Natural killer cell (primary cell): ENCODE results near the gene OLFML2B. TPM values are rescaled to one million over a fixed set of nuclear protein-coding genes. Genes with fewer than 3 reads are reported as not detected.

Experiments used
- ATAC-seq, 3 donors: fragments of 150-1000 bp in 2 of 3; fragments of 200-7000 bp in 1 of 3; cut with Tn5 transposase; 1 replicate in 1 of 3; 2 replicates in 2 of 3; pipeline ENCODE4 v1.10.0; 2021; ENCODE audit warnings: mild to moderate bottlenecking in 2 of 3, moderate library complexity in 2 of 3
- DNase-seq, 2 donors: peaks; one replicate each; pipeline versions ENCODE4 v3.0.0 to v3.0.0-alpha.2; 2013 to 2021; ENCODE audit warnings: mixed read lengths in 1 of 2
- H3K27ac ChIP-seq: one replicate; pipeline ENCODE4 v1.5.1; 2013; ENCODE audit warnings: mild to moderate bottlenecking, low read length
- H3K27me3 ChIP-seq: one replicate; pipeline ENCODE4 v1.6.1; 2013; ENCODE audit warnings: low read length; ENCODE audit not compliant: control insufficient read depth, insufficient read depth
- H3K36me3 ChIP-seq: one replicate; pipeline ENCODE4 v1.6.1; 2013; ENCODE audit warnings: low read length; ENCODE audit not compliant: control insufficient read depth, insufficient read depth
- H3K4me1 ChIP-seq: one replicate; pipeline ENCODE4 v1.6.1; 2013; ENCODE audit warnings: low read length; ENCODE audit not compliant: control insufficient read depth, insufficient read depth
- H3K4me3 ChIP-seq: one replicate; pipeline ENCODE4 v1.5.1; 2013; ENCODE audit warnings: low read length
- H3K9me3 ChIP-seq: one replicate; pipeline ENCODE4 v1.6.1; 2013; ENCODE audit warnings: low read length; ENCODE audit not compliant: control insufficient read depth, insufficient read depth
- H3K27ac Mint-ChIP-seq, 2 donors: one replicate each; pipeline ENCODE4 v1.8.0; 2022; ENCODE audit warnings: mild to moderate bottlenecking in 2 of 2, mixed read lengths in 2 of 2, moderate library complexity in 1 of 2
- H3K27me3 Mint-ChIP-seq, 2 donors: one replicate each; pipeline ENCODE4 v1.8.0; 2022; ENCODE audit warnings: low read depth in 2 of 2, mixed read lengths in 2 of 2
- H3K36me3 Mint-ChIP-seq: one replicate; pipeline ENCODE4 v1.8.0; 2022; ENCODE audit warnings: mixed read lengths
- H3K4me1 Mint-ChIP-seq, 2 donors: one replicate each; pipeline ENCODE4 v1.8.0; 2022; ENCODE audit warnings: mixed read lengths in 2 of 2
- H3K4me3 Mint-ChIP-seq: one replicate; pipeline ENCODE4 v1.8.0; 2022; ENCODE audit warnings: mild to moderate bottlenecking, moderate library complexity, mixed read lengths
- H3K9me3 Mint-ChIP-seq, 2 donors: one replicate each; pipeline ENCODE4 v1.8.0; 2022; ENCODE audit warnings: mixed read lengths in 2 of 2
- CTCF ChIP-seq: fragments of 200-600 bp; IDR thresholded peaks from one replicate; pipeline ENCODE4 v1.8.0; 2022; ENCODE audit warnings: antibody characterized with exemption
- WGBS: methylation state at CpG from one replicate; pipeline ENCODE4 v1.1.7; 2013; ENCODE audit warnings: missing lambda C conversion rate; ENCODE audit not compliant: insufficient coverage; 5-methylcytosine and 5-hydroxymethylcytosine counted together
- intact Hi-C: fragments of 100-400 bp; cut with micrococcal nuclease; formaldehyde crosslinking; loops from one replicate; pipeline ENCODE4 v1.14.2; 2022
- total RNA-seq, 4 donors: library from RNA; stranded (reverse); fragments of 120-200 nt in 1 of 4; gene quantifications; one replicate each; pipeline versions ENCODE4 v1.2.3 to v1.2.4, GENCODE V29; 2013 to 2022

OLFML2B gene
- total RNA-seq, 3 donors from 2014 or later (not counting 1 experiment from before 2014, with no cell fraction given), result 0.33 TPM; not detected in 2

- no peak for DNase-seq
- no peaks in the 10 kb centered on the region for H3K27me3 ChIP-seq
- Mint-ChIP-seq H3K9me3 (no peaks in the 10 kb centered on the region), H3K36me3 (no peaks in the 10 kb centered on the region), H3K4me1 (peaks cover 12 to 22% of the 10 kb centered on the region in 2 donors), H3K27me3 (no peaks in the 10 kb centered on the region), H3K4me3 (no peak overlapping the region), H3K27ac (no peak overlapping the region)
- H3K4me1 ChIP-seq, result no peaks in the 10 kb centered on the region
- no peak overlapping the region for H3K4me3 ChIP-seq
- H3K36me3 ChIP-seq, result no peaks in the 10 kb centered on the region
- H3K27ac ChIP-seq, result no peak overlapping the region
- TF ChIP-seq CTCF, result no peak
- ATAC-seq, result no peak
- H3K9me3 ChIP-seq, result no peaks in the 10 kb centered on the region
- 96% methylated on average over 1 of the region's 1 CpG for WGBS
- intact Hi-C loops, result no loop called here
These were observed 73.3 kb downstream of the OLFML2B start for GRCh38 chr1:161950377-161950776.

DNA sequence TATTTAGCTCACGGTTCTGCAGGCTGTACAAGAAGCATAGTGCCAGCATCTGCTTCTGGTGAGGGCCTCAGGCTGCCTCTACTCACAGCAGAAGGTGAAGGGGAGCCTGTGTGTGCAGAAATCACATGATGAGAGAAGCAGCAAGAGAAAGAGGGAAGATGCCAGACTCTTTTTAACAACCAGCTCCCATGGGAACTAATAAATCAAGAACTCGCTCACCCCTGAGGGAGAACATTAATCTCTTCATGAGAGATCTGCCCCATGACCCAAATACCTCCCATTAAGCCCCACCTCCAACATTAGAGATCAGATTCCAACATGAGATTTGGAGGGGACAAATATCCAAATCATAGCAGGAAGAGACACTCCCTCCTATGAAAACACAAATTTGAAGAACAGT is 74.1 kb downstream of the OLFML2B start:
- H3K27me3 Mint-ChIP-seq, result no peaks in the 10 kb centered on the region
- ATAC-seq (no peak), DNase-seq (no peak)
- H3K4me3 Mint-ChIP-seq, result no peak overlapping the region
- Histone ChIP-seq H3K27me3 (no peaks in the 10 kb centered on the region), H3K9me3 (no peaks in the 10 kb centered on the region), H3K27ac (no peak overlapping the region), H3K4me3 (no peak overlapping the region), H3K4me1 (no peaks in the 10 kb centered on the region), H3K36me3 (peaks cover 7% of the 10 kb centered on the region)
- no peaks in the 10 kb centered on the region for H3K36me3 Mint-ChIP-seq
- 100% methylated on average over 1 of the region's 2 CpGs for WGBS
- no peak for TF ChIP-seq CTCF
- H3K27ac Mint-ChIP-seq, result no peak overlapping the region
- intact Hi-C loops, result no loop called here
- H3K4me1 Mint-ChIP-seq, result peaks cover 12 to 14% of the 10 kb centered on the region in 2 donors
- H3K9me3 Mint-ChIP-seq, result no peaks in the 10 kb centered on the region

GRCh38 chr1:161948435-161948834 is 75.2 kb downstream of the OLFML2B start:
- no peaks in the 10 kb centered on the region for H3K4me1 ChIP-seq
- Mint-ChIP-seq H3K27me3 (no peaks in the 10 kb centered on the region), H3K4me3 (no peak overlapping the region), H3K27ac (no peak overlapping the region), H3K36me3 (no peaks in the 10 kb centered on the region), H3K9me3 (no peaks in the 10 kb centered on the region), H3K4me1 (peaks cover 3 to 4% of the 10 kb centered on the region in 2 donors)
- H3K36me3 ChIP-seq, result peaks cover 9% of the 10 kb centered on the region
- H3K27ac ChIP-seq, result no peak overlapping the region
- no peak for DNase-seq
- H3K27me3 ChIP-seq, result no peaks in the 10 kb centered on the region
- H3K4me3 ChIP-seq, result no peak overlapping the region
- 31% methylated on average over 2 of the region's 4 CpGs for WGBS
- intact Hi-C loops, result no loop called here
- no peak for ATAC-seq
- no peaks in the 10 kb centered on the region for H3K9me3 ChIP-seq
- TF ChIP-seq CTCF, result no peak
